H1 (cell line): ENCODE measurements around the gene EEF2.

Experiments
- BRCA1 ChIP-seq: IDR thresholded peaks from 2 replicates; pipeline ENCODE4 v1.6.1; 2012; ENCODE audit warnings: low read depth, low read length, improper control_type of control experiment
- CBX8 ChIP-seq: fragments of 300-800, 300-1000 bp; sonication (generic); IDR thresholded peaks from 2 replicates; pipeline ENCODE4 v1.7.1; 2016; ENCODE audit warnings: low read depth, low read length, borderline replicate concordance
- EP300 ChIP-seq, 2 experiments: IDR thresholded peaks; 1 replicate in 1 of 2; 2 replicates in 1 of 2; pipeline ENCODE4 v1.6.1; 2011 to 2012; ENCODE audit warnings: low read depth in 2 of 2, low read length in 2 of 2, mild to moderate bottlenecking in 2 of 2, borderline replicate concordance in 1 of 2, inconsistent platforms in 1 of 2, moderate library complexity in 1 of 2
- EZH2 ChIP-seq: fragments of 200-600 bp; sonication (generic); IDR thresholded peaks from 2 replicates; pipeline ENCODE4 v1.7.1; 2012; ENCODE audit warnings: low read depth, mild to moderate bottlenecking, moderate library complexity, low read length, inconsistent platforms; ENCODE audit not compliant: severe bottlenecking
- HDAC2 ChIP-seq, 2 experiments: fragments of 300-600 bp in 1 of 2; sonication (generic) in 1 of 2; IDR thresholded peaks; 2 replicates each; pipeline ENCODE4 v1.6.1; 2011 to 2012; ENCODE audit warnings: low read depth in 2 of 2, low read length in 2 of 2, mild to moderate bottlenecking in 2 of 2, moderate library complexity in 2 of 2, borderline replicate concordance in 1 of 2, inconsistent platforms in 1 of 2
- KDM1A ChIP-seq: fragments of 200-600, 300-600 bp; sonication (generic); IDR thresholded peaks from 2 replicates; pipeline ENCODE4 v1.7.1; 2016; ENCODE audit warnings: mild to moderate bottlenecking, low read length, borderline replicate concordance
- POLR2A ChIP-seq, 2 experiments: IDR thresholded peaks; 1 replicate in 1 of 2; 2 replicates in 1 of 2; pipeline ENCODE4 v1.6.1; 2011; ENCODE audit warnings: low read depth in 2 of 2, low read length in 2 of 2, mild to moderate bottlenecking in 2 of 2; ENCODE audit errors: control extremely low read depth in 1 of 2
- POLR2AphosphoS5 ChIP-seq: IDR thresholded peaks from 2 replicates; pipeline ENCODE4 v1.6.1; 2011; ENCODE audit warnings: low read depth, low read length
- RAD21 ChIP-seq, 2 experiments: IDR thresholded peaks in 1 of 2; conservative IDR thresholded peaks in 1 of 2; 2 replicates each; pipeline ENCODE4 v1.6.1; 2011; ENCODE audit warnings: low read depth in 2 of 2, low read length in 2 of 2, improper control_type of control experiment in 1 of 2, inconsistent platforms in 1 of 2, mild to moderate bottlenecking in 1 of 2, moderate library complexity in 1 of 2
- SIX5 ChIP-seq: IDR thresholded peaks from 2 replicates; pipeline ENCODE4 v1.6.1; 2011; ENCODE audit warnings: mild to moderate bottlenecking, low read depth, low read length
- SRF ChIP-seq: IDR thresholded peaks from 2 replicates; pipeline ENCODE4 v1.6.1; 2011; ENCODE audit warnings: mild to moderate bottlenecking, low read depth, low read length, moderate library complexity
- TF ChIP-seq, protein P1 (sequence below), 3 experiments: IDR thresholded peaks; 1 replicate in 2 of 3; 2 replicates in 1 of 3; pipeline versions ENCODE4 v1.5.1 to v1.6.1; 2011; ENCODE audit warnings: low read length in 3 of 3, mild to moderate bottlenecking in 3 of 3, inconsistent platforms in 2 of 3, low read depth in 1 of 3, moderate library complexity in 1 of 3; ENCODE audit not compliant: insufficient read depth in 1 of 3; ENCODE audit errors: control extremely low read depth in 1 of 3

DNA sequence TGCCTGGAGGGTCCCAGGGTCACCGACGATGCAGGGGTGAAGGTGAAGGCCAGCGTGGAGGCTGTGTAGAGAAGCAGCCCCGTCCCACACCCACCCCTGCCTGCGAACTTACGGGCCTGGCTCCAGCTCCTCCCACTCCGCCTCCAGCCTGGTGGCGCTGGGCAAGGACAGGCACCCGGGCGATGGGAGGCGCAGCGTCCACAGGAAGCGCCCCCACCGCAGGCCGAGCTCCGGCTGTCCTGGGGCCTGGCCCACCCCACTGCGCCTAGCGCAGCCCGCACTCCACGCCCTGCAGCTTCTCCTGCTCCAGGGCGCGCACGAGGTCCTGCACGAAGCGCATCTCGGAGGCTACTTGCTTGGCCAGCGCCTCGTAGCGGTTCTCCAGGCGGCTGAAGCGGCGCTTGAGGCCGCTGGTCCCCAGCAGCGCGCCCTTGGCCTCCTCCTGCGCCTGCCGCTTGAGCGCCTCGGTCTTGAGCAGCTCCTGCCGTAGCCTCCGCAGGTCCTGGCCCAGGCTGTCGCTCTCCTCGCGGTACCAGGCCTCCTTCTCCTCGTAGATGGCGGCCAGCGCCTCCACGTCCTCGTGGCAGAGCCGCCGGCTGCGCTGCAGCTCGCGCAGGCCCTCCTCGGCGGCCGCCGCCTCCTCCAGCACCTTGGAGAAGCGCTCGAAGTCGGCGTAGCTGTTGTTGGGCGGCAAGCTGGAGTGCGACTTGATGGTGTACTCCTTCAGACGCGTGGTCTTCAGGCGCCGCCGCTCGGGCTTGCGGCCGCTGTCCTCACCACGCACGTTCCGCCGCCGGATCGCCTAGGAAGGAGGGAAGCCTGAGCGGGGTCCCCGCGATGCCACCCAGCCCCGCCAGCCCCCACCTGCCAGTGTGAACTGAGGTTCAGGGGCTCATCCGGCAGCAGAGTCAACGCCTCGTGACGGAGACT, 26.2 kb downstream of the EEF2 start:
- no peak for TF ChIP-seq RAD21 (IDR thresholded peaks at IDR 0.05 in 1 of 2, conservative IDR thresholded peaks at IDR 0.05 in 1 of 2; ENCODE audit: low read depth in 2 of 2, low read length in 2 of 2)
- TF ChIP-seq, protein P1, sequence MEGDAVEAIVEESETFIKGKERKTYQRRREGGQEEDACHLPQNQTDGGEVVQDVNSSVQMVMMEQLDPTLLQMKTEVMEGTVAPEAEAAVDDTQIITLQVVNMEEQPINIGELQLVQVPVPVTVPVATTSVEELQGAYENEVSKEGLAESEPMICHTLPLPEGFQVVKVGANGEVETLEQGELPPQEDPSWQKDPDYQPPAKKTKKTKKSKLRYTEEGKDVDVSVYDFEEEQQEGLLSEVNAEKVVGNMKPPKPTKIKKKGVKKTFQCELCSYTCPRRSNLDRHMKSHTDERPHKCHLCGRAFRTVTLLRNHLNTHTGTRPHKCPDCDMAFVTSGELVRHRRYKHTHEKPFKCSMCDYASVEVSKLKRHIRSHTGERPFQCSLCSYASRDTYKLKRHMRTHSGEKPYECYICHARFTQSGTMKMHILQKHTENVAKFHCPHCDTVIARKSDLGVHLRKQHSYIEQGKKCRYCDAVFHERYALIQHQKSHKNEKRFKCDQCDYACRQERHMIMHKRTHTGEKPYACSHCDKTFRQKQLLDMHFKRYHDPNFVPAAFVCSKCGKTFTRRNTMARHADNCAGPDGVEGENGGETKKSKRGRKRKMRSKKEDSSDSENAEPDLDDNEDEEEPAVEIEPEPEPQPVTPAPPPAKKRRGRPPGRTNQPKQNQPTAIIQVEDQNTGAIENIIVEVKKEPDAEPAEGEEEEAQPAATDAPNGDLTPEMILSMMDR (IDR thresholded peaks at IDR 0.05; ENCODE audit: control extremely low read depth in 1 of 3, insufficient read depth in 1 of 3, low read depth in 1 of 3, low read length in 3 of 3): no peak
- no peak for TF ChIP-seq CBX8
- no peak for TF ChIP-seq SRF
- no peak for TF ChIP-seq SIX5
- no peak for TF ChIP-seq POLR2AphosphoS5
- TF ChIP-seq POLR2A (IDR thresholded peaks at IDR 0.05; ENCODE audit: control extremely low read depth in 1 of 2, low read depth in 2 of 2, low read length in 2 of 2): no peak
- no peak for TF ChIP-seq HDAC2 (IDR thresholded peaks at IDR 0.05; ENCODE audit: borderline replicate concordance in 1 of 2, low read depth in 2 of 2, low read length in 2 of 2)
- no peak for TF ChIP-seq EP300 (IDR thresholded peaks at IDR 0.05; ENCODE audit: borderline replicate concordance in 1 of 2, low read depth in 2 of 2, low read length in 2 of 2)
- no peak for TF ChIP-seq KDM1A
- no peak for TF ChIP-seq EZH2
- TF ChIP-seq BRCA1: no peak
